ENCODE results near the gene FES. TPM values are rescaled to one million over a fixed set of nuclear protein-coding genes. Genes with fewer than 3 reads are reported as not detected.
"Not testable (repeated sequence)": the region's sequence is repeated elsewhere in the genome, so short reads cannot be mapped to it uniquely, and the experiment has no call there.

Gene FES
- total RNA-seq, 2 donors from 2014 or later, result 5.1 to 10.0 TPM

DNA sequence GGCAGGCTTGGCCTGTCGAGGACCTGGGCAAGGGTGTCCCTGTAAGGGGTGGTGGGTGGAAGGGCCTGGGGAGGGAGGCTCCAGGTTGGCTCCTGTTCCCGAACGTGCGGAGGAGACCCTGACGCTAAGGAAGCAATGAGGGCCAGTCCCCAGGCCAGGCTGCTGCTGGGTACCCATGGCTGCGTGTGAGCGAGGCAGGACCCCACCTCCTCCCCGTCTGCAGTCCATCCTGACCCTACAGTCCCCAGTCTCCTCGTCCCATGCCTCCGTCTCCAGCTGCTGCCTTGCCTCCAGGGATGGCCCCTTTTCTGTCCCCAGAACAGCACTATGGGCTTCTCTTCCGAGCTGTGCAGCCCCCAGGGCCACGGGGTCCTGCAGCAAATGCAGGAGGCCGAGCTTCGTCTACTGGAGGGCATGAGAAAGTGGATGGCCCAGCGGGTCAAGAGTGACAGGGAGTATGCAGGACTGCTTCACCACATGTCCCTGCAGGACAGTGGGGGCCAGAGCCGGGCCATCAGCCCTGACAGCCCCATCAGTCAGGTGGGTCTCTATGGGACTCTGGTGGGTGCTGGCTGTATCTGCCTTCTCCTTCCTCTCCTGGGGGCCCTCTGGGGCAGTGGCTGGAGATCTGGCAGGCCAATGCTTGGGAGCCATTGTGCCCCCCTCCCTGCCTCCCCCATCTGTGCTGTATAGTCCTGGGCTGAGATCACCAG, 571 bp downstream of the FES start:
- intact Hi-C loops (cut with DNase I, micrococcal nuclease), result loop anchor here in 1 of 2 donors (5.0 kb wide), 1 partner anchor 238 kb away; no protein-coding TSS in a partner anchor
- peak; percentile 1 for ATAC-seq
- DNase-seq, result no peak

GRCh38 chr15:90885432-90886290, 1.4 kb downstream of the FES start:
- intact Hi-C loops (cut with DNase I, micrococcal nuclease), result loop anchor here (2.0 to 5.0 kb wide), 2 partner anchors 237 to 238 kb away; no protein-coding TSS in a partner anchor
- ATAC-seq (peak; percentile 60), DNase-seq (peak; percentile 57 to 82)

DNA sequence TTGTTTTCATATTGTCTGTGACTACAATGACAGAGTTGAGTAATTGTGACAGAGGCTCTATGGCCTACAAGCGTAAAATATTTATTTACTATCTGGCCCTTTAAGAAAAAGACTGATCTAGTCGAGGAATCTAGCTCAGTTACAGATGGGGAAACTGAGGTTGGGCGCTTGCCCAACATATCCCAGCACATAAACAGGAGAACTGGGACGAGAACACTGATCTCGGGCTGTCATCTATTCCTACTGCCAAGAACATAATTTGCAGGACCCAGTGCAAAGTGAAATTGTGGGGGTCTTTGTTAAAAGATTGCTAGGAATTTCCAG, 1.9 kb downstream of the FES start:
- intact Hi-C loops (cut with DNase I, micrococcal nuclease), result loop anchor here (2.0 to 5.0 kb wide), 2 partner anchors 237 to 239 kb away; no protein-coding TSS in a partner anchor
- ATAC-seq, result no peak
- DNase-seq, result no peak

DNA sequence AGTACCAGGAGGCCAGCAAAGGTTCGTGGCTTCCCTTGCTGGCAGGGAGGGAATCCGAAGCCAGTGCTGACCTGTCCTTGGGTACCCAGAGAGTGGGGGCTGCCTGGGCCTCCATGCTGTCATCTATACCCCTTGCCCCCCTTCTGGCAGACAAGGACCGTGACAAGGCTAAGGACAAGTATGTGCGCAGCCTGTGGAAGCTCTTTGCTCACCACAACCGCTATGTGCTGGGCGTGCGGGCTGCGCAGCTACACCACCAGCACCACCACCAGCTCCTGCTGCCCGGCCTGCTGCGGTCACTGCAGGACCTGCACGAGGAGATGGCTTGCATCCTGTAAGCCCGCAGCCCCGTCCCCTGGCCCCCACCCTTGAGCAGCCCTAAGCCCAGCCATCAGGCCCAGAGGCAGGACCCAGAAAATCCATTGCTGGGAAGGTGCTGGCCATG, 2.8 kb downstream of the FES start:
- intact Hi-C loops (cut with DNase I, micrococcal nuclease), result loop anchor here (2.0 to 5.0 kb wide), 2 partner anchors 238 to 240 kb away; no protein-coding TSS in a partner anchor
- ATAC-seq (no peak), DNase-seq (no peak)

- no peak for DNase-seq
- intact Hi-C loops (cut with DNase I, micrococcal nuclease), result loop anchor here in 1 of 2 donors (5.0 kb wide), 1 partner anchor 242 kb away; no protein-coding TSS in a partner anchor
- no peak for ATAC-seq
Observed at GRCh38 chr15:90889313-90889730, 5.0 kb downstream of the FES start.

DNA sequence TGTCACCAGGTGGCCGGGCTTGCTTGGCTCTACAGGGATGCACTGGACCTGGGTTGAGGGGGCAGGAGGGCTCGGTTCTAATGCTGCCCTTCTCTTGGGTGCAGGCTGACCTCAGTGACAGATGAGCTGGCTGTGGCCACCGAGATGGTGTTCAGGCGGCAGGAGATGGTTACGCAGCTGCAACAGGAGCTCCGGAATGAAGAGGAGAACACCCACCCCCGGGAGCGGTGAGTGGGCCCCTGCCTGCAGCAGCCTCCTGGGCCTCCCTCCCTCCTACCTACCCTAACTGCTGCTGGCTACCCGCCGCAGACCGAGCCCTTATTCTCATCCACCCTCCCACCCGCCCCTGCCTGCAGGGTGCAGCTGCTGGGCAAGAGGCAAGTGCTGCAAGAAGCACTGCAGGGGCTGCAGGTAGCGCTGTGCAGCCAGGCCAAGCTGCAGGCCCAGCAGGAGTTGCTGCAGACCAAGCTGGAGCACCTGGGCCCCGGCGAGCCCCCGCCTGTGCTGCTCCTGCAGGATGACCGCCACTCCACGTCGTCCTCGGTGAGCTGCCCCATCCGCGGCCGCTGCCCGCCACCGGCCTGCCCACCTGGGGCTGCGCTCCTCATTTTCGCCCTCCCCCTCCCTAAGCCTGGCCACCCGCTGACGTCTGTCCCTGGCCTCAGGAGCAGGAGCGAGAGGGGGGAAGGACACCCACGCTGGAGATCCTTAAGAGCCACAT, 5.6 kb downstream of the FES start:
- intact Hi-C loops (cut with DNase I, micrococcal nuclease), result loop anchor here in 1 of 2 donors (5.0 kb wide), 1 partner anchor 243 kb away; no protein-coding TSS in a partner anchor
- DNase-seq (no peak), ATAC-seq (no peak)

- ATAC-seq (no peak), DNase-seq (no peak)
- intact Hi-C loops (cut with DNase I, micrococcal nuclease), result no loop called here
Observed at GRCh38 chr15:90890839-90891238, 6.5 kb downstream of the FES start.

DNA sequence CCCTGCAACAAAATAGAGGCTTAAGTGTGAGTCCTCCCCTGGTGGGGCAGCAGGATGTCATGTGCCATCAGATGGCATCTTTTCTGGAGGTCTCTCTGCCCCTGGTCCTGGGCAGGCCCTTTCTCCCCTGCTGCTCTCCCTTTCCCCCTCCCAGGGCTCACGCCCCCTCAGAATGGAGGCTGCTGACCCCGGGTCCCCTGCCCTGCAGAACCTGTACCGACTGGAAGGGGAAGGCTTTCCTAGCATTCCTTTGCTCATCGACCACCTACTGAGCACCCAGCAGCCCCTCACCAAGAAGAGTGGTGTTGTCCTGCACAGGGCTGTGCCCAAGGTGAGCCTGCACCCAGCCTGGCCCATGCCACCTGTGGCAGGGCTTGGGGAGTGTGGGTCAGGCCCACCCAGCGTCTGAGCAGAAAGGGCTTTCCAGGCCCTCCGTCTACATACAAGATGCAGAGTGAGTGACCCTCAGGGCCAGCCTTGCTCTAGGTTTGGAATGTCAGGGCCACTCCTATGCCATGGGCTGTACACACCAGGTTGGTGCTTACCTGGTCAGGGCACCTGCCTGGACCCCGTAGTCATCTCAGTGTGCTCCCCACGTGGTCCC, 7.1 kb downstream of the FES start:
- intact Hi-C loops (cut with DNase I, micrococcal nuclease), result no loop called here
- DNase-seq (no peak), ATAC-seq (no peak)

- ATAC-seq (no peak), DNase-seq (no peak)
- intact Hi-C loops (cut with DNase I, micrococcal nuclease), result no loop called here
Observed at GRCh38 chr15:90892023-90892422, 7.7 kb downstream of the FES start.

GRCh38 chr15:90892498-90893174, 8.3 kb downstream of the FES start:
- no peak for DNase-seq
- no peak for ATAC-seq
- intact Hi-C loops (cut with DNase I, micrococcal nuclease), result no loop called here

GRCh38 chr15:90893175-90894090, 9.1 kb downstream of the FES start:
- intact Hi-C loops (cut with DNase I, micrococcal nuclease), result no loop called here
- ATAC-seq, result no peak
- DNase-seq, result no peak

DNA sequence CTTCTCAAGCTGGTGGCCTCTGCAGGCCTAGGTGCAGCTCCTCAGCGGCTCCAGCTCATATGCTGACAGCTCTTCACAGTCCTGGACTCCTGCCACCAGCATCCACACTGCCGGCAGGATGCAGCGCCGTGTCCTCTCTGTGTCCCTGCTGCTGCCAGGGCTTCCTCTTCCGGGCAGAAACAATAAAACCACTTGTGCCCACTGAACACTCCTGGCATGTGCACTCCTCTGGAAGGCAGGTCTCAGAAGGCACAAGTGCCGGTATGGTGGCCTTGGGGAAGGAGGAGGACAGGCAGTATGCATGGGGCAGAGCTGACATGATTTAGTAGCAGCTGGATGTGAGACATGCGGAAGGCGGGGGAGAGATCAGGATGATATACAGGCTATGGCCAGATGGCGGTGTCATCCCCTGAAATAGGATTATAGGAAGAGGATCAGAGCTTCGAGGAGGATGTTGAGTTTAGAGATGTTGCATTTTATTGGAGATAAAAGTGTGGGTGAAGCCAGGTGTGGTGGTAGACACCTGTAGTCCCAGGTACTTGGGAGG, 11.3 kb downstream of the FES start:
- ATAC-seq, result no peak
- DNase-seq, result no peak
- intact Hi-C loops (cut with DNase I, micrococcal nuclease), result no loop called here

DNA sequence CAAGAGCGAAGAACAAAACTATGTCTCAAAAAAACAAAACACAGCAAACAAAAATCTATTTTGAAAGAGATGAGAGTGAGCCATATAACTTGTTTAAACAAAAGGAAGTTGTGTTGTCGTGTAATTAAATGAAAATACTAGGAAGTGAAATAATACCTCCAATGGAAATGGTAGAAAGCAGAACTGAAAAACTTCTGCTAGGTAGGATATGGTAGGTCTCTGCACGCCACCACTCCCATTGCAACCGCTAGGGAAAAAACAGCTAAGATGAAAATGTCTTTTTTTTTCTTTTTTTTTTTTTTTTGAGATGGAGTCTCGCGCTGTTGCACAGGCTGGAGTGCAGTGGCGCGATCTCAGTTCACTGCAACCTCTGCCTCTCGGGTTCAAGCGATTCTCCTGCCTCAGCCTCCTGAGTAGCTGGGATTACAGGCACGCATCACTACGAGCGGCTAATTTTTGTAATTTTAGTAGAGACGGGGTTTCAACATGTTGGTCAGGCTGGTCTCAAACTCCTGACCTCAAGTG, 12.9 kb downstream of the FES start:
- ATAC-seq; DNase-seq; intact Hi-C loops (cut with DNase I, micrococcal nuclease): not testable (repeated sequence)

DNA sequence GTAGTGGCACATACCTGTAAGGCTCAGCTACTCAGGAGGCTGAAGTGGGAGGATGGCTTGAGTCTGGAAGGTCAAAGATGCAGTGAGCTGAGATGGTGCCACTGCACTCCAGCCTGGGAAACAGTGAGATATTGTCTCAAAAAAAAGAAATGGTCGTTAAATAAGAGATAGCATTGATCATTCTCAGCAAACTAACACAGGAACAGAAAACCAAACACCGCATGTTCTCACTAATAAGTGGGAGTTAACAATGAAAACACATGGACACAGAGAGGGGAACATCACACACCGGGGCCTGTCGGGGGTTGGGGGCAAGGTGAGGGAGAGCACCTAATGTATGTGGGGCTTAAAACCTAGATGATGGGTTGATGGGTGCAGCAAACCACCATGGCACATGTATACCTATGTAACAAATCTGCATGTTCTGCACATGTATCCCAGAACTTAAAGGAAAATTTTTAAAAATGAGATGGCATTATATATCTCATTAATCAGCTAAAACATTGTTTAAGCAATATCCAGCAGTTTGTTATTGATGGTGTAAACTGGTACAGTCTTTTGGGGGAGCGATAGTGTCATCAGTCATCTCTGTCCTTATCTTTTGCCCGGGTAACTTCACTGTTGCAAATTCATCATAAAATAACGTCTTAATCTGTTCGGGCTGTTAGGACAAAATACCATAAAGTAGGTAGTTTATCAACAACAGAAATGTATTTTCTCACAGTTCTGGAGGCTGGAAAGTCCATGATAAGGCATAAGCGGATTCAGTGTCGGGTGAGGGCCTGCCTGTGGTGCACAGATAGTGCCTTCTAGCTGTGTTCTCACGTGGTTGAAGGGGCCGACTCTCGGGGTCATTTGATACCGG, 17.1 kb downstream of the FES start:
- intact Hi-C loops (cut with DNase I, micrococcal nuclease), result no loop called here
- DNase-seq, result no peak
- no peak for ATAC-seq

DNA sequence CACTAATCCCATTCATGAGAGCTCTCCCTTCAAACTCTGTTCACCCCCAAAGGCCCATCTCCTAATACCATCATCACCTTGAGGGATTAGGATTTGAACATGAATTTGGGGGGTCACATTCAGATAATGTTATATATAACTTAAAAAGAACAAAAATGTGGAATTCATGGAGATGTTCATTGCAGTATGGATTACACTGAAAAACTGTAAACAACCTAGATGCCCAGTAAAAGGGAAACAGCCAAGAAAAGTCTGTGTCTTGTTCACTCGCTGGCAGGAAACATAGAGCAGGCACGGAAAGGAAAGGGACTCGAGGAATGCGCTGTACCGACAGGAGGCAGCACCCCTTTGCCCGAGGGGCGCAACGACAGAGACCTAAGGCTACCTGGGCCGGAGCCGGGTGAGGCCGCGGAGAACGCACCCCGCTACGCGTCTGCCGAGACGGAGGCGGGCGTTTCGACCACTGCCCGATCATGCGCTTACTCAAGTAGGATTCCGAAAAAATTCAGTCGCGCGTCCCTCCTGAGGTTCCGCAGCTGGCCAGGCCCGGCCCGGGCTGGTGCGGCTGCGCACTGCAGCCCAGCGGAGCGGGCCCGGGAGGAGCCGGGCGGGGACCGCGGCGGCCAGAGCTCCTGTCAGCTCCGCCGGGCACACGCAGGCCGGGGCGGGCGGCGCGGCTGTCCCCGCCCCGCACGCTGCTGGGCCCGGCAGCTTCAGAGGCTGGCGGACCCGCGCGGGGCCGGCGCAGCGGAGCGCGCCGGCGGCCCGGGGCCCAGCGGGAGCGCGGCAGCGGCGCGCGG, 17.9 kb downstream of the FES start:
- intact Hi-C loops (cut with DNase I, micrococcal nuclease), result no loop called here
- peak; percentile 81 to 87 for DNase-seq
- ATAC-seq, result peak; percentile 86
